A549 (cell line): ENCODE measurements around the gene BBS9. TPM values are rescaled to one million over a fixed set of nuclear protein-coding genes. Genes with fewer than 3 reads are reported as not detected.

Source experiments
- ATAC-seq, 2 experiments: fragments of 200-7000 bp in 1 of 2; fragments of >200 bp in 1 of 2; cut with Nextera tagmentation in 1 of 2; cut with Tn5 transposase in 1 of 2; 3 replicates each; pipeline versions ENCODE4 v1.8.0 to v1.9.1; 2018 to 2020; ENCODE audit warnings: mild to moderate bottlenecking in 1 of 2, moderate library complexity in 1 of 2
- CTCF ChIA-PET: fragments of 300-600 bp; sonication (Branson Sonifier 250); formaldehyde crosslinking; extraction: SDS; loops from one replicate; lab custom pipeline; 2021; ENCODE audit warnings: antibody characterized with exemption, inconsistent platforms; lab: Yijun Ruan, JAX
- POLR2A ChIA-PET: fragments of 350-600 bp; formaldehyde crosslinking; extraction: SDS; loops from one replicate; lab custom pipeline; 2021; ENCODE audit warnings: antibody characterized with exemption, inconsistent platforms; lab: Yijun Ruan, JAX
- DNase-seq, 2 experiments: peaks; one replicate each; pipeline versions ENCODE4 v3.0.0 to v3.0.0-alpha.2; 2011 to 2016; ENCODE audit warnings: low read depth in 1 of 2, low spot score in 1 of 2
- FAIRE-seq: peaks from 2 replicates; lab custom pipeline; 2011; peaks lifted over from hg19 to GRCh38; lab: Jason Lieb, UNC
- H3K27ac ChIP-seq, 2 experiments: fragments of >200 bp; sonication (Bioruptor Twin); formaldehyde crosslinking; 3 replicates each; pipeline ENCODE4 v1.5.1; 2016 to 2017
- H3K4me1 ChIP-seq: fragments of >200 bp; sonication (Bioruptor Twin); formaldehyde crosslinking; 3 replicates; pipeline ENCODE4 v1.6.1; 2016
- H3K4me2 ChIP-seq: fragments of >200 bp; sonication (Bioruptor Twin); formaldehyde crosslinking; 3 replicates; pipeline ENCODE4 v1.6.1; 2016
- H3K4me3 ChIP-seq: fragments of >200 bp; sonication (Bioruptor Twin); formaldehyde crosslinking; 3 replicates; pipeline ENCODE4 v1.5.1; 2016
- H3K9me3 ChIP-seq: fragments of >200 bp; sonication (Bioruptor Twin); formaldehyde crosslinking; 3 replicates; pipeline ENCODE4 v1.6.1; 2016
- BHLHE40 ChIP-seq: IDR thresholded peaks from 2 replicates; pipeline ENCODE4 v1.6.1; 2012; ENCODE audit warnings: low read depth, low read length, inconsistent platforms
- CHD2 ChIP-seq: fragments of 150-350 bp; IDR thresholded peaks from 2 replicates; pipeline ENCODE4 v1.6.1; 2014; ENCODE audit warnings: low read length; ENCODE audit not compliant: partially characterized antibody
- CHD4 ChIP-seq: fragments of 200-600 bp; sonication (generic); IDR thresholded peaks from 2 replicates; pipeline ENCODE4 v1.6.1; 2016; ENCODE audit warnings: antibody characterized with exemption, mild to moderate bottlenecking, borderline replicate concordance
- EHF ChIP-seq: fragments of 250-450 bp; sonication (Bioruptor Pico); IDR thresholded peaks from 2 replicates; pipeline ENCODE4 v1.5.0; 2020; ENCODE audit warnings: mild to moderate bottlenecking
- EHMT2 ChIP-seq: fragments of 200-600 bp; sonication (generic); IDR thresholded peaks from 2 replicates; pipeline ENCODE4 v1.6.1; 2016; ENCODE audit warnings: antibody characterized with exemption, low read depth, mild to moderate bottlenecking, moderate library complexity
- EP300 ChIP-seq, 2 experiments: fragments of >200 bp; sonication (Bioruptor Twin); formaldehyde crosslinking; IDR thresholded peaks; 2 replicates in 1 of 2; 3 replicates in 1 of 2; pipeline ENCODE4 v1.6.1; 2016 to 2017
- ESRRA ChIP-seq: fragments of 150-350 bp; IDR thresholded peaks from 2 replicates; pipeline ENCODE4 v1.6.1; 2014; ENCODE audit warnings: mild to moderate bottlenecking, low read length, borderline replicate concordance
- FOSB ChIP-seq: fragments of 250-450 bp; sonication (Bioruptor Pico); IDR thresholded peaks from 2 replicates; pipeline ENCODE4 v1.5.0; 2020; ENCODE audit warnings: mild to moderate bottlenecking, moderate library complexity
- FOSL2 ChIP-seq, 2 experiments: fragments of 450-650 bp in 1 of 2; fragments of >200 bp in 1 of 2; sonication (Bioruptor Twin) in 1 of 2; formaldehyde crosslinking; IDR thresholded peaks; 2 replicates each; pipeline versions ENCODE4 v1.5.0 to v1.6.1; 2016 to 2020; ENCODE audit warnings: mild to moderate bottlenecking in 1 of 2, moderate library complexity in 1 of 2
- GATA3 ChIP-seq: IDR thresholded peaks from 2 replicates; pipeline ENCODE4 v1.6.1; 2012; ENCODE audit warnings: borderline replicate concordance
- HDAC2 ChIP-seq: fragments of 200-600 bp; sonication (generic); IDR thresholded peaks from 2 replicates; pipeline ENCODE4 v1.6.1; 2016
- HOXB13 ChIP-seq: fragments of 250-450 bp; sonication (Bioruptor Pico); IDR thresholded peaks from 2 replicates; pipeline ENCODE4 v1.5.0; 2020; ENCODE audit warnings: low read depth, mild to moderate bottlenecking, moderate library complexity
- JUN ChIP-seq, 2 experiments: fragments of >200 bp; sonication (Bioruptor Twin); formaldehyde crosslinking; IDR thresholded peaks; 2 replicates in 1 of 2; 3 replicates in 1 of 2; pipeline ENCODE4 v1.6.1; 2016 to 2017
- JUNB ChIP-seq: fragments of >200 bp; sonication (Bioruptor Twin); formaldehyde crosslinking; IDR thresholded peaks from 2 replicates; pipeline ENCODE4 v1.6.1; 2016
- MAFK ChIP-seq: fragments of 450-650 bp; IDR thresholded peaks from 2 replicates; pipeline ENCODE4 v1.6.1; 2014; ENCODE audit not compliant: partially characterized antibody
- NPAS2 ChIP-seq: fragments of 250-450 bp; sonication (Bioruptor Pico); IDR thresholded peaks from 2 replicates; pipeline ENCODE4 v1.8.0; 2022; ENCODE audit warnings: mild to moderate bottlenecking, moderate library complexity, borderline replicate concordance
- PBX3 ChIP-seq: IDR thresholded peaks from 2 replicates; pipeline ENCODE4 v1.6.1; 2012
- PHF8 ChIP-seq: fragments of 200-600 bp; sonication (generic); IDR thresholded peaks from 2 replicates; pipeline ENCODE4 v1.6.1; 2016; ENCODE audit warnings: low read depth, mild to moderate bottlenecking, antibody characterized with exemption, moderate library complexity, borderline replicate concordance
- POLR2AphosphoS2 ChIP-seq: conservative IDR thresholded peaks from 2 replicates; pipeline ENCODE4 v1.6.1; 2012; ENCODE audit warnings: low read length, improper control_type of control experiment, inconsistent platforms
- RARB ChIP-seq: fragments of 250-450 bp; sonication (Bioruptor Pico); IDR thresholded peaks from 2 replicates; pipeline ENCODE4 v1.8.0; 2021; ENCODE audit warnings: mild to moderate bottlenecking, moderate library complexity
- ZC3H11A ChIP-seq: fragments of 450-650 bp; IDR thresholded peaks from 2 replicates; pipeline ENCODE4 v1.6.1; 2014; ENCODE audit warnings: antibody characterized with exemption, mild to moderate bottlenecking
- ZNF302 ChIP-seq: fragments of 250-450 bp; sonication (Bioruptor Pico); IDR thresholded peaks from 2 replicates; pipeline ENCODE4 v1.9.0; 2021; ENCODE audit warnings: inconsistent platforms, mild to moderate bottlenecking, moderate library complexity
- WGBS: methylation state at CpG from one replicate; pipeline ENCODE4 v1.1.6; 2017; ENCODE audit errors: missing lambda C conversion rate; 5-methylcytosine and 5-hydroxymethylcytosine counted together
- polyA plus RNA-seq, 4 experiments: library from polyadenylated mRNA; depleted of rRNA in 3 of 4; stranded (reverse); fragments of >200 nt; fragmentation: RNase III in 1 of 4; extraction: RNeasy Plus Mini Kit Qiagen cat#74134 plus additional on column Dnase treatment in 1 of 4; gene quantifications; 2 replicates in 3 of 4; 3 replicates in 1 of 4; pipeline ENCODE4 v1.2.3, GENCODE V29; 2011 to 2017
- TF ChIP-seq, protein P1 (sequence below): fragments of 250-450 bp; sonication (Bioruptor Pico); IDR thresholded peaks from 2 replicates; pipeline ENCODE4 v1.5.0; 2021; ENCODE audit warnings: mild to moderate bottlenecking, moderate library complexity, borderline replicate concordance
- TF ChIP-seq, protein P2 (sequence below): fragments of >200 bp; sonication (Bioruptor Twin); formaldehyde crosslinking; IDR thresholded peaks from 3 replicates; pipeline ENCODE4 v1.5.1; 2016
- TF ChIP-seq, protein P3 (sequence below): IDR thresholded peaks from 2 replicates; pipeline ENCODE4 v1.6.1; 2012; ENCODE audit warnings: low read depth, borderline replicate concordance
- TF ChIP-seq, protein P4 (sequence below): fragments of >200 bp; sonication (Bioruptor Twin); formaldehyde crosslinking; IDR thresholded peaks from 3 replicates; pipeline ENCODE4 v1.6.1; 2016
- TF ChIP-seq, protein P5 (sequence below): fragments of 150-350 bp; IDR thresholded peaks from 2 replicates; pipeline ENCODE4 v1.6.1; 2014; ENCODE audit warnings: low read depth, mild to moderate bottlenecking, low read length

Gene BBS9
- polyA plus RNA-seq, 2 of the 4 experiments (the other 2 are of a cell fraction) = 8.3 to 9.1 TPM

- no peak for FAIRE-seq
- ChIA-PET POLR2A (no interaction called here), CTCF (no interaction called here)
- 92% methylated on average over 2 of the region's 2 CpGs for WGBS
- no peak for DNase-seq
- no peaks in the 10 kb centered on the region for H3K4me1 ChIP-seq
- H3K4me3 ChIP-seq = no peak overlapping the region
- ATAC-seq = no peak
- TF ChIP-seq CHD2 (no peak), FOSL2 (IDR thresholded peaks at IDR 0.05) (no peak), FOSL2 (CRISPR knock-in tag; IDR thresholded peaks at IDR 0.05) (no peak), HDAC2 (no peak), FOSB (no peak), JUN (IDR thresholded peaks at IDR 0.05) (no peak), ESRRA (no peak), GATA3 (no peak), ZC3H11A (no peak), JUNB (no peak), ZNF302 (CRISPR knock-in tag) (no peak), BHLHE40 (no peak), EHF (CRISPR knock-in tag) (no peak), PBX3 (no peak), HOXB13 (CRISPR knock-in tag) (no peak), EHMT2 (no peak), POLR2AphosphoS2 (no peak)
- TF ChIP-seq, protein P1, sequence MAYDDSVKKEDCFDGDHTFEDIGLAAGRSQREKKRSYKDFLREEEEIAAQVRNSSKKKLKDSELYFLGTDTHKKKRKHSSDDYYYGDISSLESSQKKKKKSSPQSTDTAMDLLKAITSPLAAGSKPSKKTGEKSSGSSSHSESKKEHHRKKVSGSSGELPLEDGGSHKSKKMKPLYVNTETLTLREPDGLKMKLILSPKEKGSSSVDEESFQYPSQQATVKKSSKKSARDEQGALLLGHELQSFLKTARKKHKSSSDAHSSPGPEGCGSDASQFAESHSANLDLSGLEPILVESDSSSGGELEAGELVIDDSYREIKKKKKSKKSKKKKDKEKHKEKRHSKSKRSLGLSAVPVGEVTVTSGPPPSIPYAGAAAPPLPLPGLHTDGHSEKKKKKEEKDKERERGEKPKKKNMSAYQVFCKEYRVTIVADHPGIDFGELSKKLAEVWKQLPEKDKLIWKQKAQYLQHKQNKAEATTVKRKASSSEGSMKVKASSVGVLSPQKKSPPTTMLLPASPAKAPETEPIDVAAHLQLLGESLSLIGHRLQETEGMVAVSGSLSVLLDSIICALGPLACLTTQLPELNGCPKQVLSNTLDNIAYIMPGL = no peak
- TF ChIP-seq, protein P2, sequence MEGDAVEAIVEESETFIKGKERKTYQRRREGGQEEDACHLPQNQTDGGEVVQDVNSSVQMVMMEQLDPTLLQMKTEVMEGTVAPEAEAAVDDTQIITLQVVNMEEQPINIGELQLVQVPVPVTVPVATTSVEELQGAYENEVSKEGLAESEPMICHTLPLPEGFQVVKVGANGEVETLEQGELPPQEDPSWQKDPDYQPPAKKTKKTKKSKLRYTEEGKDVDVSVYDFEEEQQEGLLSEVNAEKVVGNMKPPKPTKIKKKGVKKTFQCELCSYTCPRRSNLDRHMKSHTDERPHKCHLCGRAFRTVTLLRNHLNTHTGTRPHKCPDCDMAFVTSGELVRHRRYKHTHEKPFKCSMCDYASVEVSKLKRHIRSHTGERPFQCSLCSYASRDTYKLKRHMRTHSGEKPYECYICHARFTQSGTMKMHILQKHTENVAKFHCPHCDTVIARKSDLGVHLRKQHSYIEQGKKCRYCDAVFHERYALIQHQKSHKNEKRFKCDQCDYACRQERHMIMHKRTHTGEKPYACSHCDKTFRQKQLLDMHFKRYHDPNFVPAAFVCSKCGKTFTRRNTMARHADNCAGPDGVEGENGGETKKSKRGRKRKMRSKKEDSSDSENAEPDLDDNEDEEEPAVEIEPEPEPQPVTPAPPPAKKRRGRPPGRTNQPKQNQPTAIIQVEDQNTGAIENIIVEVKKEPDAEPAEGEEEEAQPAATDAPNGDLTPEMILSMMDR = no peak
- TF ChIP-seq, protein P3, sequence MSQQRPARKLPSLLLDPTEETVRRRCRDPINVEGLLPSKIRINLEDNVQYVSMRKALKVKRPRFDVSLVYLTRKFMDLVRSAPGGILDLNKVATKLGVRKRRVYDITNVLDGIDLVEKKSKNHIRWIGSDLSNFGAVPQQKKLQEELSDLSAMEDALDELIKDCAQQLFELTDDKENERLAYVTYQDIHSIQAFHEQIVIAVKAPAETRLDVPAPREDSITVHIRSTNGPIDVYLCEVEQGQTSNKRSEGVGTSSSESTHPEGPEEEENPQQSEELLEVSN = no peak
- TF ChIP-seq, protein P4, sequence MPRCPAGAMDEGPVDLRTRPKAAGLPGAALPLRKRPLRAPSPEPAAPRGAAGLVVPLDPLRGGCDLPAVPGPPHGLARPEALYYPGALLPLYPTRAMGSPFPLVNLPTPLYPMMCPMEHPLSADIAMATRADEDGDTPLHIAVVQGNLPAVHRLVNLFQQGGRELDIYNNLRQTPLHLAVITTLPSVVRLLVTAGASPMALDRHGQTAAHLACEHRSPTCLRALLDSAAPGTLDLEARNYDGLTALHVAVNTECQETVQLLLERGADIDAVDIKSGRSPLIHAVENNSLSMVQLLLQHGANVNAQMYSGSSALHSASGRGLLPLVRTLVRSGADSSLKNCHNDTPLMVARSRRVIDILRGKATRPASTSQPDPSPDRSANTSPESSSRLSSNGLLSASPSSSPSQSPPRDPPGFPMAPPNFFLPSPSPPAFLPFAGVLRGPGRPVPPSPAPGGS = no peak
- no peaks in the 10 kb centered on the region for H3K9me3 ChIP-seq
- H3K4me2 ChIP-seq = no peak overlapping the region
- no peak overlapping the region for H3K27ac ChIP-seq
Observed at GRCh38 chr7:33357846-33358245, 228.5 kb downstream of the BBS9 start.

GRCh38 chr7:33369888-33370287, 240.5 kb downstream of the BBS9 start:
- no peaks in the 10 kb centered on the region for H3K4me1 ChIP-seq
- H3K27ac ChIP-seq = no peak overlapping the region
- no peaks in the 10 kb centered on the region for H3K9me3 ChIP-seq
- 80% methylated on average over 3 of the region's 3 CpGs for WGBS
- ATAC-seq (no peak), FAIRE-seq (no peak), DNase-seq (no peak)
- ChIA-PET POLR2A (no interaction called here), CTCF (interaction anchor here (0.8 to 1.1 kb wide), 2 partner anchors 9 to 16 kb away, joined by 3 read pairs; no protein-coding TSS in a partner anchor)
- H3K4me2 ChIP-seq = no peak overlapping the region
- H3K4me3 ChIP-seq = no peak overlapping the region
- TF ChIP-seq, protein P5, sequence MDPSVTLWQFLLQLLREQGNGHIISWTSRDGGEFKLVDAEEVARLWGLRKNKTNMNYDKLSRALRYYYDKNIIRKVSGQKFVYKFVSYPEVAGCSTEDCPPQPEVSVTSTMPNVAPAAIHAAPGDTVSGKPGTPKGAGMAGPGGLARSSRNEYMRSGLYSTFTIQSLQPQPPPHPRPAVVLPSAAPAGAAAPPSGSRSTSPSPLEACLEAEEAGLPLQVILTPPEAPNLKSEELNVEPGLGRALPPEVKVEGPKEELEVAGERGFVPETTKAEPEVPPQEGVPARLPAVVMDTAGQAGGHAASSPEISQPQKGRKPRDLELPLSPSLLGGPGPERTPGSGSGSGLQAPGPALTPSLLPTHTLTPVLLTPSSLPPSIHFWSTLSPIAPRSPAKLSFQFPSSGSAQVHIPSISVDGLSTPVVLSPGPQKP = no peak
- TF ChIP-seq, protein P4 = no peak
- TF ChIP-seq EP300 (IDR thresholded peaks at IDR 0.05) = no peak
- no peak for TF ChIP-seq POLR2AphosphoS2
- TF ChIP-seq NPAS2 (CRISPR knock-in tag) = no peak
- TF ChIP-seq, protein P3 = no peak
- TF ChIP-seq CHD4 = no peak
- no peak for TF ChIP-seq MAFK
- no peak for TF ChIP-seq PHF8
- TF ChIP-seq RARB = no peak
